PC-3 (cell line): ENCODE results near the gene TUBGCP5. TPM values are rescaled to one million over a fixed set of nuclear protein-coding genes. Genes with fewer than 3 reads are reported as not detected.
A peak's percentile ranks its signal among the peaks of the same experiment; 100 is the strongest.

Experiments
- ATAC-seq: fragments of 200-7000 bp; cut with Tn5 transposase; 2 replicates; pipeline ENCODE4 v1.9.1; 2020; ENCODE audit warnings: mild to moderate bottlenecking, moderate library complexity
- BruUV-seq: library from RNA; stranded (reverse); fragments of 400-500 nt; replicated peaks from 2 replicates; lab custom pipeline; 2021; lab: Mats Ljungman, UMichigan
- CTCF ChIA-PET: fragments of 300-600 bp; sonication (Branson Sonifier 250); formaldehyde crosslinking; loops from one replicate; lab custom pipeline; 2022; ENCODE audit warnings: antibody characterized with exemption; lab: Charles Lee
- POLR2A ChIA-PET: fragments of 300-600 bp; sonication (Branson Sonifier 250); formaldehyde crosslinking; loops from one replicate; lab custom pipeline; 2022; ENCODE audit warnings: antibody characterized with exemption; ENCODE audit not compliant: unreplicated experiment; lab: Charles Lee
- DNase-seq: peaks from one replicate; pipeline ENCODE4 v3.0.0-alpha.2; 2015
- H2AFZ ChIP-seq: fragments of 300-600 bp; sonication (generic); 2 replicates; pipeline ENCODE4 v1.6.0; 2016; ENCODE audit warnings: antibody characterized with exemption, low read length
- H3F3A ChIP-seq: fragments of 300-600 bp; sonication (generic); one replicate; pipeline ENCODE4 v1.6.0; 2017; ENCODE audit warnings: antibody characterized with exemption, low read length, control low read depth, mild to moderate bottlenecking; ENCODE audit not compliant: unreplicated experiment
- H3K27ac ChIP-seq: fragments of 300-600 bp; sonication (generic); 2 replicates; pipeline ENCODE4 v1.5.1; 2016; ENCODE audit warnings: mild to moderate bottlenecking, low read length
- H3K27me3 ChIP-seq: fragments of 300-600 bp; sonication (generic); 2 replicates; pipeline ENCODE4 v1.6.1; 2016; ENCODE audit warnings: low read length, mixed read lengths
- H3K36me3 ChIP-seq: fragments of 300-600 bp; sonication (generic); 2 replicates; pipeline ENCODE4 v1.6.1; 2016; ENCODE audit warnings: low read depth, mixed run types, low read length, mixed read lengths
- H3K4me1 ChIP-seq: fragments of 300-600 bp; sonication (generic); 2 replicates; pipeline ENCODE4 v1.5.1; 2016; ENCODE audit warnings: low read length; ENCODE audit not compliant: insufficient read depth
- H3K4me2 ChIP-seq: fragments of 300-600 bp; sonication (generic); 2 replicates; pipeline ENCODE4 v1.6.0; 2016; ENCODE audit warnings: low read length
- H3K4me3 ChIP-seq: fragments of 300-600 bp; sonication (generic); 2 replicates; pipeline ENCODE4 v1.5.1; 2016; ENCODE audit warnings: mild to moderate bottlenecking, low read length, mixed read lengths
- H3K79me2 ChIP-seq: fragments of 300-600 bp; sonication (generic); 2 replicates; pipeline ENCODE4 v1.6.1; 2017; ENCODE audit warnings: low read length, mixed read lengths
- H3K9ac ChIP-seq: fragments of 300-600 bp; sonication (generic); 2 replicates; pipeline ENCODE4 v1.6.0; 2016; ENCODE audit warnings: mild to moderate bottlenecking, low read length
- H3K9me2 ChIP-seq: fragments of 300-600 bp; sonication (generic); replicated peaks from 2 replicates; pipeline ENCODE4 v1.6.1; 2016; ENCODE audit warnings: mixed run types, low read length, mixed read lengths
- H3K9me3 ChIP-seq: fragments of 300-600 bp; sonication (generic); 2 replicates; pipeline ENCODE4 v1.6.1; 2016; ENCODE audit warnings: low read length, mixed read lengths
- H4K20me1 ChIP-seq: fragments of 300-600 bp; sonication (generic); 2 replicates; pipeline ENCODE4 v1.6.1; 2016; ENCODE audit warnings: low read length, mixed read lengths
- CTCF ChIP-seq: fragments of 300-600 bp; sonication (generic); conservative IDR thresholded peaks from 2 replicates; pipeline ENCODE4 v1.5.1; 2017; ENCODE audit warnings: antibody characterized with exemption, low read depth, mild to moderate bottlenecking, low read length
- EZH2 ChIP-seq: fragments of 300-600 bp; sonication (generic); IDR thresholded peaks from one replicate; pipeline ENCODE4 v1.6.1; 2017; ENCODE audit warnings: antibody characterized with exemption, mild to moderate bottlenecking, low read length; ENCODE audit not compliant: unreplicated experiment
- EZH2phosphoT487 ChIP-seq: fragments of 300-600 bp; sonication (generic); IDR thresholded peaks from 2 replicates; pipeline ENCODE4 v1.6.1; 2018; ENCODE audit warnings: mild to moderate bottlenecking, antibody characterized with exemption, low read length, borderline replicate concordance
- intact Hi-C: fragments of 100-400 bp; cut with micrococcal nuclease; formaldehyde crosslinking; loops from 2 replicates; pipeline ENCODE4 v1.9.0; 2023
- total RNA-seq: library from RNA; depleted of rRNA; stranded (reverse); fragments of >200 nt; gene quantifications from 2 replicates; pipeline ENCODE4 v1.2.3, GENCODE V29; 2014

TUBGCP5 gene
- total RNA-seq, 1 experiment from 2014 or later, result 33.4 TPM

DNA sequence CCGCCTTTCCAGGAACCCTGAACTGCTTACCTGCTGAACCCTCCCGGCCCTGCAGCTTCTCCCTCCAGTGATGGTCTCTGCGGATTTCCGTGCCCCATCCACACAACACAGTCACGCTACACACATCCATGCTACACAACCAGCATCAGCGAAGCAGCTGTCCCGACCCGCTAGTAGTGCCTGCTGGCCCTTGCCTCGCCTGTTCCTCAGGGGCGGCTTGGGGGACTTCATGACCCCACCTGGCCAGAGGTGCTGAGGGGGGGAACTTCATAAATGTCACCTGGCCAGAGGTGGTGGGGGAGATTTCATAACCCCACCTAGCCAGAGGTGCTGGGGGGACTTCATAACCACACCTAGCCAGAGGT is 530 bp upstream of the TUBGCP5 start:
- TSS peak; percentile 100 for BruUV-seq
- no peak for TF ChIP-seq EZH2
- TF ChIP-seq CTCF, result no peak
- no peak for TF ChIP-seq EZH2phosphoT487
- H3K27ac ChIP-seq, result peak overlapping the region; percentile 57

DNA sequence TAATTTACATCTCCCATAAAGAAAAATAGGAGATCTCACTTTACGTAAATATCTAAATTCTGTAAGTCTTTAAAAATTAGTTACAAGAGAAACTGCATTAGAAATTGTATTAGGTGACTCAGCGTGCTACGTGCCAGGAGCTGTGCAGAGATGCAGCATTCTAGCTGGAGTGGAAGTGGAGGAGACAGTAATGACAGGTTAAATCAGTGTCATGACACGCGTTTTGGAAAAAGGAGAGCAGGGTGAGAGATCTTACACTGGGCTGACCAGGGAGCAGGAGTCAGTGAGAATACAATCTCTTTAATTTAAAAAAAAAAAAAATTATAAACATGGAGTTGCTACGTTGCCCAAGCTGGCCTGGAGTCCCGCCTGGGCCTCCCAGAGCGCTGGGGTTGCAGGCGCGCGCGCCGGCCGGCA is 635 bp downstream of the TUBGCP5 start:
- BruUV-seq, result no TSS peak
- ChIA-PET CTCF (interaction anchor here (1.0 kb wide), 1 partner anchor 34 kb away, joined by 3 read pairs; no protein-coding TSS in a partner anchor), POLR2A (interaction anchor here (0.6 kb wide), 1 partner anchor 40 kb away, joined by 5 read pairs; no protein-coding TSS in a partner anchor)
- no peaks in the 10 kb centered on the region for H3K27me3 ChIP-seq
- H3K79me2 ChIP-seq, result peaks cover 21% of the 10 kb centered on the region
- peak overlapping the region; percentile 86 for H3K4me2 ChIP-seq
- H3K4me3 ChIP-seq, result peak overlapping the region; percentile 81
- H3K9me3 ChIP-seq, result no peaks in the 10 kb centered on the region
- no peaks in the 10 kb centered on the region for H3K9me2 ChIP-seq
- H3K36me3 ChIP-seq, result peaks cover 21% of the 10 kb centered on the region
- ATAC-seq (peak; percentile 20), DNase-seq (peak; percentile 59)
- intact Hi-C loops, result loop anchor here (2.0 to 5.0 kb wide), 2 partner anchors 58 to 71 kb away; partner anchors contain the start of gene CYFIP1
- H4K20me1 ChIP-seq, result 0 out of 2 replicates have a peak, but pooled peaks cover 5% of the 10 kb centered on the region
- peak overlapping the region; percentile 57 for H3K27ac ChIP-seq
- H3K9ac ChIP-seq, result peak overlapping the region; percentile 91
- peaks cover 17% of the 10 kb centered on the region for H3K4me1 ChIP-seq
- peak overlapping the region; percentile 97; the same call in 1 of the 2 replicates for H2AFZ ChIP-seq
- no peaks in the 10 kb centered on the region for H3F3A ChIP-seq
- TF ChIP-seq CTCF (no peak), EZH2phosphoT487 (no peak), EZH2 (no peak)

More for the DNA sequence above, 530 bp upstream of the TUBGCP5 start:
- H3K9ac ChIP-seq, result peak overlapping the region; percentile 91
- H3K4me1 ChIP-seq, result peaks cover 17% of the 10 kb centered on the region
- intact Hi-C loops, result loop anchor here (2.0 to 5.0 kb wide), 2 partner anchors 59 to 73 kb away; partner anchors contain the start of gene CYFIP1
- H3K27me3 ChIP-seq, result no peaks in the 10 kb centered on the region
- POLR2A ChIA-PET, result interaction anchor here (0.8 kb wide), 1 partner anchor 59 kb away, joined by 3 read pairs; no protein-coding TSS in a partner anchor
- ATAC-seq (peak; percentile 23), DNase-seq (no peak)
- CTCF ChIA-PET, result interaction anchor here (1.0 kb wide), 2 partner anchors 33 to 107 kb away, joined by 3 to 4 read pairs; no protein-coding TSS in a partner anchor
- H4K20me1 ChIP-seq, result 0 out of 2 replicates have a peak, but pooled peaks cover 5% of the 10 kb centered on the region
- no peaks in the 10 kb centered on the region for H3K9me3 ChIP-seq
- peak overlapping the region; percentile 81 for H3K4me3 ChIP-seq
- no peaks in the 10 kb centered on the region for H3K9me2 ChIP-seq
- H3K79me2 ChIP-seq, result peaks cover 21% of the 10 kb centered on the region
- H3K4me2 ChIP-seq, result peak overlapping the region; percentile 86
- no peaks in the 10 kb centered on the region for H3F3A ChIP-seq
- peaks cover 13% of the 10 kb centered on the region for H3K36me3 ChIP-seq
- H2AFZ ChIP-seq, result peak overlapping the region; percentile 97
